Stimulated activated CD4-positive, alpha-beta T cell treated with anti-CD3 and anti-CD28 coated beads, Interleukin-1b, Interleukin-23, amount 100 ng/mL, for 24 hours (primary cell): ENCODE measurements around the gene ANO7.

ENCODE experiments used
- DNase-seq, 4 experiments: peaks; one replicate each; pipeline ENCODE4 v3.0.0-alpha.2; 2020; ENCODE audit warnings: low read depth in 4 of 4, low spot score in 1 of 4

Gene ANO7

GRCh38 chr2:241188361-241189092, at the start of gene ANO7:
TSS of gene ANO7 (plus strand) at chr2:241188677. CDS start at chr2:241190064, 1,387 bp downstream.
- no peak for DNase-seq

GRCh38 chr2:241139531-241140444, 48.7 kb upstream of the ANO7 start:
- DNase-seq = no peak

GRCh38 chr2:241140445-241140840, 48.0 kb upstream of the ANO7 start:
- no peak for DNase-seq

GRCh38 chr2:241141214-241141770, 47.2 kb upstream of the ANO7 start:
- no peak for DNase-seq

- DNase-seq = no peak
Measured at GRCh38 chr2:241142063-241142462, 46.4 kb upstream of the ANO7 start.

GRCh38 chr2:241142593-241142992, 45.9 kb upstream of the ANO7 start:
- no peak for DNase-seq

GRCh38 chr2:241146286-241146685, 42.2 kb upstream of the ANO7 start:
- DNase-seq = no peak

- DNase-seq = no peak
Measured at GRCh38 chr2:241147336-241147735, 41.1 kb upstream of the ANO7 start.

GRCh38 chr2:241148239-241148638, 40.2 kb upstream of the ANO7 start:
- DNase-seq = no peak

- peak; percentile 78 to 91 (median 88) for DNase-seq
Measured at GRCh38 chr2:241148891-241149674, 39.4 kb upstream of the ANO7 start, which contains the start of gene PASK. TSS of gene PASK (minus strand) at chr2:241149472. CDS start at chr2:241143032, 6,440 bp downstream.

- no peak for DNase-seq
Measured at GRCh38 chr2:241149675-241149924, 38.9 kb upstream of the ANO7 start.

- peak; percentile 76 to 92 (median 86) for DNase-seq
Measured at GRCh38 chr2:241149925-241150659, 38.4 kb upstream of the ANO7 start, which contains the start of gene PPP1R7. TSS of gene PPP1R7 (plus strand) at chr2:241150467. CDS start at chr2:241150496, 29 bp downstream.

GRCh38 chr2:241150660-241151530, 37.6 kb upstream of the ANO7 start:
- peak in 1 of 4 experiments; percentile 9 for DNase-seq

GRCh38 chr2:241151934-241152660, 36.4 kb upstream of the ANO7 start:
- no peak for DNase-seq

GRCh38 chr2:241153616-241154015, 34.9 kb upstream of the ANO7 start:
- no peak for DNase-seq

GRCh38 chr2:241154915-241155314, 33.6 kb upstream of the ANO7 start:
- peak in 1 of 4 experiments; percentile 36 for DNase-seq

- no peak for DNase-seq
Measured at GRCh38 chr2:241155936-241156335, 32.5 kb upstream of the ANO7 start.

GRCh38 chr2:241156971-241157441, 31.5 kb upstream of the ANO7 start:
- DNase-seq = no peak
